Measurements from ENCODE around the gene UBQLN1.

DNA sequence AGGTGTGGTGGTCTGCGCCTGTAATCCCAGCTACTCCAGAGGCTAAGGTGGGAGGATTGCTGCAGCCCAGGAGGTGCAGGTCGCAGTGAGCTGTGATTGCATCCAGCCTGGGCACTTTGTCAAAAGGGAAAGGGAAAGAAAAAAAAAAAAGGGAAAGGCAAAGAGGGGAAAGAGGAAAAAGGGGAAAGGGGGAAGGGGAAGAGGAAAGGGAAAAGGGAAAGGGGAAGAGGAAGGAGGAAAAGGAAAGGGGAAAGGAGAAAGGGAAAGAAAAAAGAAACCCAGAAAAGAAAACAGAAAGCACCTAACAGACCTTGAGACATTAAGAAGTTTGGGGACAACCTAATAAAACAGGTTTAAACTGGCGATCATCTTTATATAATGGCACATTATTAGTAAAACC is 44.8 kb downstream of the UBQLN1 start:
- TF ChIP-seq EZH2 (IDR thresholded peaks at IDR 0.05) (no peak), POLR2AphosphoS5 (IDR thresholded peaks at IDR 0.05; ENCODE audit: borderline replicate concordance, low read depth, low read length) (no peak)
